DND-41 (cell line): ENCODE results near the gene COPRS.
A peak's percentile ranks its signal among the peaks of the same experiment; 100 is the strongest.

Experiments used
- ATAC-seq: fragments of 200-7000 bp; cut with Tn5 transposase; 3 replicates; pipeline ENCODE4 v1.9.1; 2021; ENCODE audit warnings: low read depth; ENCODE audit not compliant: insufficient read depth
- DNase-seq: peaks from one replicate; pipeline ENCODE4 v3.0.0-alpha.2; 2020
- H2AFZ ChIP-seq: 2 replicates; pipeline ENCODE4 v1.6.0; 2012; ENCODE audit warnings: low read depth, low read length
- H3K27ac ChIP-seq: 2 replicates; pipeline ENCODE4 v1.5.1; 2012; ENCODE audit warnings: low read length, inconsistent platforms
- H3K27me3 ChIP-seq: fragments of 200-600 bp; sonication (generic); 2 replicates; pipeline ENCODE4 v1.6.0; 2012; ENCODE audit warnings: low read length, mild to moderate bottlenecking, inconsistent platforms; ENCODE audit not compliant: insufficient read depth, poor library complexity
- H3K36me3 ChIP-seq: 2 replicates; pipeline ENCODE4 v1.5.1; 2012; ENCODE audit warnings: low read length, inconsistent platforms; ENCODE audit not compliant: insufficient read depth
- H3K4me1 ChIP-seq: 2 replicates; pipeline ENCODE4 v1.5.1; 2012; ENCODE audit warnings: mild to moderate bottlenecking, low read length; ENCODE audit not compliant: insufficient read depth
- H3K4me2 ChIP-seq: 2 replicates; pipeline ENCODE4 v1.6.0; 2012; ENCODE audit warnings: mild to moderate bottlenecking, moderate library complexity, low read length, inconsistent platforms; ENCODE audit not compliant: insufficient read depth
- H3K4me3 ChIP-seq, 2 experiments: fragments of 200-600 bp in 1 of 2; shearing (Covaris generic) in 1 of 2; 2 replicates each; pipeline ENCODE4 v1.5.1; 2012 to 2016; ENCODE audit warnings: inconsistent platforms in 2 of 2, low read length in 2 of 2, mild to moderate bottlenecking in 2 of 2, low read depth in 1 of 2, moderate library complexity in 1 of 2
- H3K79me2 ChIP-seq: 2 replicates; pipeline ENCODE4 v1.6.0; 2012; ENCODE audit warnings: low read length, inconsistent platforms; ENCODE audit not compliant: insufficient read depth
- H3K9ac ChIP-seq: 2 replicates; pipeline ENCODE4 v1.6.0; 2012; ENCODE audit warnings: low read depth, mild to moderate bottlenecking, inconsistent platforms, low read length, moderate library complexity
- H3K9me3 ChIP-seq: 2 replicates; pipeline ENCODE4 v1.5.1; 2012; ENCODE audit warnings: low read length, moderate library complexity, mild to moderate bottlenecking, inconsistent platforms; ENCODE audit not compliant: insufficient read depth, severe bottlenecking
- H4K20me1 ChIP-seq: 2 replicates; pipeline ENCODE4 v1.6.0; 2012; ENCODE audit warnings: low read length; ENCODE audit not compliant: insufficient read depth
- EZH2 ChIP-seq: IDR thresholded peaks from 3 replicates; pipeline ENCODE4 v1.6.1; 2012; ENCODE audit warnings: borderline replicate concordance, low read depth, mild to moderate bottlenecking, moderate library complexity, low read length, inconsistent platforms; ENCODE audit not compliant: severe bottlenecking
- TF ChIP-seq, protein P1 (sequence below): IDR thresholded peaks from 2 replicates; pipeline ENCODE4 v1.5.1; 2012; ENCODE audit warnings: borderline replicate concordance, low read length, moderate library complexity, mild to moderate bottlenecking; ENCODE audit not compliant: poor library complexity, severe bottlenecking; ENCODE audit errors: extremely low read depth

The COPRS gene

GRCh38 chr17:31835984-31836383 lies 23.1 kb downstream of the COPRS start:
- Histone ChIP-seq H3K9me3 (no peaks in the 10 kb centered on the region), H3K4me1 (no peaks in the 10 kb centered on the region), H3K27ac (no peak overlapping the region), H3K36me3 (no peaks in the 10 kb centered on the region), H3K9ac (no peak overlapping the region), H2AFZ (no peak overlapping the region), H3K27me3 (peaks cover 4% of the 10 kb centered on the region), H3K4me3 (no peak overlapping the region), H3K4me2 (no peak overlapping the region), H4K20me1 (no peaks in the 10 kb centered on the region), H3K79me2 (no peaks in the 10 kb centered on the region)
- no peak for ATAC-seq
- no peak for DNase-seq
- TF ChIP-seq, protein P1, sequence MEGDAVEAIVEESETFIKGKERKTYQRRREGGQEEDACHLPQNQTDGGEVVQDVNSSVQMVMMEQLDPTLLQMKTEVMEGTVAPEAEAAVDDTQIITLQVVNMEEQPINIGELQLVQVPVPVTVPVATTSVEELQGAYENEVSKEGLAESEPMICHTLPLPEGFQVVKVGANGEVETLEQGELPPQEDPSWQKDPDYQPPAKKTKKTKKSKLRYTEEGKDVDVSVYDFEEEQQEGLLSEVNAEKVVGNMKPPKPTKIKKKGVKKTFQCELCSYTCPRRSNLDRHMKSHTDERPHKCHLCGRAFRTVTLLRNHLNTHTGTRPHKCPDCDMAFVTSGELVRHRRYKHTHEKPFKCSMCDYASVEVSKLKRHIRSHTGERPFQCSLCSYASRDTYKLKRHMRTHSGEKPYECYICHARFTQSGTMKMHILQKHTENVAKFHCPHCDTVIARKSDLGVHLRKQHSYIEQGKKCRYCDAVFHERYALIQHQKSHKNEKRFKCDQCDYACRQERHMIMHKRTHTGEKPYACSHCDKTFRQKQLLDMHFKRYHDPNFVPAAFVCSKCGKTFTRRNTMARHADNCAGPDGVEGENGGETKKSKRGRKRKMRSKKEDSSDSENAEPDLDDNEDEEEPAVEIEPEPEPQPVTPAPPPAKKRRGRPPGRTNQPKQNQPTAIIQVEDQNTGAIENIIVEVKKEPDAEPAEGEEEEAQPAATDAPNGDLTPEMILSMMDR: no peak

DNA sequence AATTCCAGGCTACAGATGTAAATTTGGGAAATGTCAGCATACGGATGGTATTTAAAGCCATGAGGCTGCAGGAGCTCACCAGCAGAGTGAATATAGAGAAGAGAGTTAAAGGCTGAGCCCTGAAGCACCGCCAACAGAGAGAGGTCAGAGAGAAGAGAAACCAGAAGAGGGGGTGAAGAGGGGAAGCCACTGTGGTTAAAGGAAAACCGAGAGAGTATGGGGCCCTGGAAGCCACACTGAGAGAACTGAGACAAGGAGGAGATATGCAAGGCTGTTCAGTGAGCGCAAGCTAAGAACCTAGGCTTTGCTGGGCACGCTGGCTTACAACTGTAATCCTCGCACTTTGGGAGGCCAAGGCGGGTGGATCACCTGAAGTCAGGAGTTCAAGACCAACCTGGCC lies 24.6 kb downstream of the COPRS start:
- no peaks in the 10 kb centered on the region for H3K36me3 ChIP-seq
- DNase-seq (no peak), ATAC-seq (peak; percentile 66; the same call in 2 of the 3 replicates)
- H3K9ac ChIP-seq: no peak overlapping the region
- no peaks in the 10 kb centered on the region for H3K79me2 ChIP-seq
- no peak overlapping the region for H2AFZ ChIP-seq
- no peaks in the 10 kb centered on the region for H3K27me3 ChIP-seq
- H3K4me1 ChIP-seq: no peaks in the 10 kb centered on the region
- H3K27ac ChIP-seq: no peak overlapping the region
- H3K4me3 ChIP-seq: no peak overlapping the region
- H4K20me1 ChIP-seq: no peaks in the 10 kb centered on the region
- TF ChIP-seq, protein P1: no peak
- TF ChIP-seq EZH2: no peak
- H3K4me2 ChIP-seq: no peak overlapping the region
- H3K9me3 ChIP-seq: no peaks in the 10 kb centered on the region

- TF ChIP-seq, protein P1: no peak
- no peak for TF ChIP-seq EZH2
- DNase-seq: no peak
- Histone ChIP-seq H3K36me3 (no peaks in the 10 kb centered on the region), H3K4me2 (no peak overlapping the region), H3K9ac (no peak overlapping the region), H3K27ac (no peak overlapping the region), H4K20me1 (no peaks in the 10 kb centered on the region), H3K27me3 (no peaks in the 10 kb centered on the region), H2AFZ (no peak overlapping the region), H3K9me3 (no peaks in the 10 kb centered on the region), H3K4me1 (no peaks in the 10 kb centered on the region), H3K79me2 (no peaks in the 10 kb centered on the region), H3K4me3 (no peak overlapping the region)
- no peak for ATAC-seq
These were observed 26.3 kb downstream of the COPRS start for GRCh38 chr17:31832746-31833145.
